Adrenal gland (tissue), 5 donors: Measurements from ENCODE around the gene AFAP1.

Experiments
- POLR2A ChIP-seq, 2 donors: fragments of 450-650 bp; IDR thresholded peaks; one replicate each; pipeline ENCODE4 v1.6.1; 2017; ENCODE audit warnings: antibody characterized with exemption in 2 of 2, mild to moderate bottlenecking in 2 of 2, moderate library complexity in 1 of 2
- TF ChIP-seq, protein P1 (sequence below), 6 experiments: fragments of 450-650 bp in 4 of 6; fragments of 200-600 bp in 2 of 6; sonication (generic) in 1 of 6; IDR thresholded peaks; 1 replicate in 5 of 6; 2 replicates in 1 of 6; pipeline versions ENCODE4 v1.5.1 to v1.8.0; 2016 to 2021; ENCODE audit warnings: antibody characterized with exemption in 6 of 6, mild to moderate bottlenecking in 2 of 6, moderate library complexity in 1 of 6
- donor health status: DM: no; HTN: no; CAD: no.

GRCh38 chr4:7755561-7755960 lies 184.1 kb downstream of the AFAP1 start:
- TF ChIP-seq, protein P1, sequence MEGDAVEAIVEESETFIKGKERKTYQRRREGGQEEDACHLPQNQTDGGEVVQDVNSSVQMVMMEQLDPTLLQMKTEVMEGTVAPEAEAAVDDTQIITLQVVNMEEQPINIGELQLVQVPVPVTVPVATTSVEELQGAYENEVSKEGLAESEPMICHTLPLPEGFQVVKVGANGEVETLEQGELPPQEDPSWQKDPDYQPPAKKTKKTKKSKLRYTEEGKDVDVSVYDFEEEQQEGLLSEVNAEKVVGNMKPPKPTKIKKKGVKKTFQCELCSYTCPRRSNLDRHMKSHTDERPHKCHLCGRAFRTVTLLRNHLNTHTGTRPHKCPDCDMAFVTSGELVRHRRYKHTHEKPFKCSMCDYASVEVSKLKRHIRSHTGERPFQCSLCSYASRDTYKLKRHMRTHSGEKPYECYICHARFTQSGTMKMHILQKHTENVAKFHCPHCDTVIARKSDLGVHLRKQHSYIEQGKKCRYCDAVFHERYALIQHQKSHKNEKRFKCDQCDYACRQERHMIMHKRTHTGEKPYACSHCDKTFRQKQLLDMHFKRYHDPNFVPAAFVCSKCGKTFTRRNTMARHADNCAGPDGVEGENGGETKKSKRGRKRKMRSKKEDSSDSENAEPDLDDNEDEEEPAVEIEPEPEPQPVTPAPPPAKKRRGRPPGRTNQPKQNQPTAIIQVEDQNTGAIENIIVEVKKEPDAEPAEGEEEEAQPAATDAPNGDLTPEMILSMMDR (IDR thresholded peaks at IDR 0.05) = no peak
- no peak for TF ChIP-seq POLR2A (IDR thresholded peaks at IDR 0.05)
